OCI-LY3 (cell line): ENCODE data around the gene OR8B3.
"Not testable (repeated sequence)": the region's sequence is repeated elsewhere in the genome, so short reads cannot be mapped to it uniquely, and the experiment has no call there.

ENCODE experiments used
- H2AFZ ChIP-seq: fragments of 200-600, 300-600 bp; shearing (Covaris generic); 2 replicates; pipeline ENCODE4 v1.6.0; 2014; ENCODE audit warnings: antibody characterized with exemption, low read depth, low read length
- H3K27ac ChIP-seq: fragments of 200-600, 300-600 bp; sonication (generic); 2 replicates; pipeline ENCODE4 v1.5.1; 2014; ENCODE audit warnings: mild to moderate bottlenecking, low read length, moderate library complexity, mixed read lengths
- H3K27me3 ChIP-seq: fragments of 200-600, 300-600 bp; sonication (generic); 2 replicates; pipeline ENCODE4 v1.6.1; 2014; ENCODE audit warnings: low read depth, low read length, mixed read lengths
- H3K36me3 ChIP-seq: fragments of 200-600, 300-600 bp; sonication (generic); replicated peaks from 2 replicates; pipeline ENCODE3; 2014; ENCODE audit warnings: low read depth, low read length, mixed read lengths
- H3K4me1 ChIP-seq: fragments of 300-600, 200-600 bp; sonication (generic); 2 replicates; pipeline ENCODE4 v1.6.1; 2014; ENCODE audit warnings: low read length, mixed read lengths
- H3K4me2 ChIP-seq: fragments of 200-600, 300-600 bp; sonication (generic); 2 replicates; pipeline ENCODE4 v1.6.1; 2014; ENCODE audit warnings: low read length, mixed read lengths
- H3K4me3 ChIP-seq: fragments of 300-600, 200-600 bp; sonication (generic); 2 replicates; pipeline ENCODE4 v1.5.1; 2014; ENCODE audit warnings: antibody characterized with exemption, mild to moderate bottlenecking, low read length, moderate library complexity
- H3K79me2 ChIP-seq: fragments of 300-600, 200-600 bp; shearing (Covaris generic); 2 replicates; pipeline ENCODE4 v1.6.1; 2014; ENCODE audit warnings: mild to moderate bottlenecking, low read length, mixed read lengths
- H3K9ac ChIP-seq: fragments of 300-600, 200-600 bp; shearing (Covaris generic); 2 replicates; pipeline ENCODE4 v1.6.0; 2014; ENCODE audit warnings: mild to moderate bottlenecking, low read length, moderate library complexity
- H3K9me3 ChIP-seq: fragments of 200-600, 300-600 bp; shearing (Covaris generic); 2 replicates; pipeline ENCODE4 v1.6.1; 2014; ENCODE audit warnings: low read length, mixed read lengths; ENCODE audit not compliant: insufficient read depth
- H4K20me1 ChIP-seq: fragments of 200-600, 300-600 bp; sonication (generic); 2 replicates; pipeline ENCODE4 v1.6.1; 2016; ENCODE audit warnings: low read length, mixed read lengths; ENCODE audit not compliant: insufficient read depth
- CTCF ChIP-seq: fragments of 200-600, 300-600 bp; sonication (generic); IDR thresholded peaks from 2 replicates; pipeline ENCODE4 v1.5.1; 2014; ENCODE audit warnings: antibody characterized with exemption, low read length, low read depth
- EZH2phosphoT487 ChIP-seq: fragments of 200-600 bp; shearing (Covaris generic); IDR thresholded peaks from 2 replicates; pipeline ENCODE4 v1.6.1; 2018; ENCODE audit warnings: antibody characterized with exemption, mixed run types, low read depth

OR8B3 gene

GRCh38 chr11:124415356-124415923 is 16.6 kb upstream of the OR8B3 start:
- Histone ChIP-seq H2AFZ (no peak overlapping the region), H3K4me2 (peak overlapping the region; percentile 33), H3K9ac (no peak overlapping the region), H3K4me3 (no peak overlapping the region), H3K27ac (no peak overlapping the region), H3K9me3 (no peaks in the 10 kb centered on the region), H3K4me1 (no peaks in the 10 kb centered on the region), H3K79me2 (no peaks in the 10 kb centered on the region), H4K20me1 (no peaks in the 10 kb centered on the region), H3K27me3 (peaks cover 23% of the 10 kb centered on the region; the same call in 1 of the 2 replicates), H3K36me3 (no peaks in the 10 kb centered on the region)
- TF ChIP-seq CTCF (peak; percentile 38), EZH2phosphoT487 (no peak)

GRCh38 chr11:124409906-124410305 is 11.1 kb upstream of the OR8B3 start:
- Histone ChIP-seq H3K27ac (no peak overlapping the region), H3K36me3 (no peaks in the 10 kb centered on the region), H3K4me3 (no peak overlapping the region), H3K79me2 (no peaks in the 10 kb centered on the region), H3K9me3 (no peaks in the 10 kb centered on the region), H2AFZ (no peak overlapping the region), H4K20me1 (no peaks in the 10 kb centered on the region), H3K9ac (no peak overlapping the region), H3K4me1 (no peaks in the 10 kb centered on the region), H3K27me3 (peaks cover 40% of the 10 kb centered on the region), H3K4me2 (no peak overlapping the region)
- no peak for TF ChIP-seq EZH2phosphoT487
- no peak for TF ChIP-seq CTCF

GRCh38 chr11:124405581-124405980 is 6.8 kb upstream of the OR8B3 start:
- Histone ChIP-seq H3K4me3 (no peak overlapping the region), H3K27ac (no peak overlapping the region), H3K36me3 (no peaks in the 10 kb centered on the region), H3K79me2 (no peaks in the 10 kb centered on the region), H3K4me2 (no peak overlapping the region), H3K9ac (no peak overlapping the region), H4K20me1 (no peaks in the 10 kb centered on the region), H3K27me3 (peaks cover 26% of the 10 kb centered on the region), H2AFZ (no peak overlapping the region), H3K9me3 (no peaks in the 10 kb centered on the region), H3K4me1 (no peaks in the 10 kb centered on the region)
- TF ChIP-seq CTCF (no peak), EZH2phosphoT487 (no peak)

GRCh38 chr11:124403186-124403585 is 4.4 kb upstream of the OR8B3 start:
- H3K36me3 ChIP-seq, H4K20me1 ChIP-seq, H3K4me2 ChIP-seq, H3K27ac ChIP-seq, H3K9me3 ChIP-seq, H2AFZ ChIP-seq, H3K4me1 ChIP-seq, H3K79me2 ChIP-seq, H3K9ac ChIP-seq, H3K4me3 ChIP-seq: not testable (repeated sequence)
- peaks cover 20% of the 10 kb centered on the region for H3K27me3 ChIP-seq
